Measurements from ENCODE around the gene TRIM9. TPM values are rescaled to one million over a fixed set of nuclear protein-coding genes. Genes with fewer than 3 reads are reported as not detected.
"Not testable (repeated sequence)": the region's sequence is repeated elsewhere in the genome, so short reads cannot be mapped to it uniquely, and the experiment has no call there.

TRIM9 gene
- total RNA-seq, 1 donor from 2014 or later: 1.7 TPM

DNA sequence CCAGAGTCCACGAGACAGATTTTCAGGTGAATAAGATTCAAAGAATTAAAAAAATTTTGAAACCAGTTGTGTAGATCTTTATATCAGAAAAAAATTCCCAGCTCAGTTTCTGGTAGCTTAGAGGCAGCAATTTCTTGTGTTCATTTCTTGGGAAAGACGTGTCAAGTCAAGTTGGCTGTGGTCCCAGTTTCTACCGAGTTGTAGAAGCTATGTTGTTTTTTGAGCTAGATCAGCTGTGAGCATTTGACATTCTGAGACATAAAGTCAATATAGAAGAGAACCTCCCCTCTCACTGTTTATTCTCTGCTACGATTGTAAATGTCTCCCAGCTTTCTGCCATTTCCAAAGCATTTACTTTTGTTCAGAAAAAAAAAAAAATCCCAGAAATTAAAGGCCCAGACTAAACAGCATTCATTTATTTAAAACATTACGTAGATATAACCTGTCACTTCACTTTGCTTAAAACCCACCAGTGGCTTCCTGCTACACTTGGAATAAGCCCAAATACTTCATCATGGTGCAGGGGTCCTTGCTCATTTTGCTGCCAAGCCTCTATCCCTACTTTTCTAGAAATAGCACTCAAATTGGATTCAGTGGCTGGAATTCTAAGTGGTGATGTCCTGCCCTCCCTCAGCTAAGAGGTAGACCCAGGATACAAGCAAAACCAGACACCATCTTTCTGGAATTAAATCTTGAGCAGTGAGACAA is 130.1 kb downstream of the TRIM9 start:
- Mint-ChIP-seq H3K9me3 (ENCODE audit: low read depth) (no peaks in the 10 kb centered on the region), H3K4me1 (ENCODE audit: low read depth) (peaks cover 4% of the 10 kb centered on the region), H3K36me3 (ENCODE audit: insufficient read depth) (no peaks in the 10 kb centered on the region), H3K4me3 (ENCODE audit: low read depth) (no peak overlapping the region), H3K27me3 (peaks cover 3% of the 10 kb centered on the region), H3K27ac (no peak overlapping the region)
- DNase-seq (ENCODE audit: low spot score, unreplicated experiment): no peak
- no peak for TF ChIP-seq CTCF (IDR thresholded peaks at IDR 0.05; ENCODE audit: unreplicated experiment)

GRCh38 chr14:50963919-50964318 is 131.0 kb downstream of the TRIM9 start:
- no peak for DNase-seq (ENCODE audit: low spot score, unreplicated experiment)
- Mint-ChIP-seq H3K27me3 (peaks cover 2% of the 10 kb centered on the region), H3K36me3 (ENCODE audit: insufficient read depth) (no peaks in the 10 kb centered on the region), H3K27ac (no peak overlapping the region), H3K4me3 (ENCODE audit: low read depth) (no peak overlapping the region), H3K9me3 (ENCODE audit: low read depth) (no peaks in the 10 kb centered on the region), H3K4me1 (ENCODE audit: low read depth) (peaks cover 4% of the 10 kb centered on the region)
- TF ChIP-seq CTCF (IDR thresholded peaks at IDR 0.05; ENCODE audit: unreplicated experiment): no peak

DNA sequence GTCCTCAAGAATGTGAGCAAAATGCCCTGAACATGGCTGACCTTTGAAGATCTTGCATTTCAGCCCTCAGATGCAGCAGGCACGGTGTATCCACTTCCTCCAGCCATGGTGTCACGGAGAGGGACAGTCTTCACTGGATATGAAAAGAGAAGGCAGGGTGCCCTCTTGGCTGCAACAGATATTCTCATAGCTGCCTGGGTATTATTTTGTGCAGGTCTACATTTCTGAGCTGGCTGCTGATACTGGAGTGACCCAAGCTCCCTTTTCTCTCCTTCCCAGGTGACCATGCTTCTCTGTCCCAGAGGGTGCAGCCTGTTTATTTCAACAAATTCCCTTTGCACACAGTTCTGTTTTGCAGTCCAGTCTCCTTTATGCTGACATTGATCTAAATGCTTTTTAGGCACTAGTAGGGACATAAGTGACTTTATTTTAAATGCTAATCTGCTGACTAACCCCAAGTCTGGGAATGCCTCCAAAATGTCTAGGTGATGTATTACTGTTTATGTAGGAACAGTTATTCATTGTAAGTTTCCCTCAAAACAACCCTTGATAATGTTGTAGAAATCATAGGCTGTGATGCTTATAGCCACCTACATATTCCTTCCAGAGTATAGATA is 133.2 kb downstream of the TRIM9 start:
- Mint-ChIP-seq H3K36me3 (ENCODE audit: insufficient read depth) (no peaks in the 10 kb centered on the region), H3K4me1 (ENCODE audit: low read depth) (peaks cover 4% of the 10 kb centered on the region), H3K27me3 (peaks cover 2% of the 10 kb centered on the region), H3K9me3 (ENCODE audit: low read depth) (no peaks in the 10 kb centered on the region), H3K4me3 (ENCODE audit: low read depth) (no peak overlapping the region), H3K27ac (no peak overlapping the region)
- DNase-seq (ENCODE audit: low spot score, unreplicated experiment): no peak
- TF ChIP-seq CTCF (IDR thresholded peaks at IDR 0.05; ENCODE audit: unreplicated experiment): no peak

DNA sequence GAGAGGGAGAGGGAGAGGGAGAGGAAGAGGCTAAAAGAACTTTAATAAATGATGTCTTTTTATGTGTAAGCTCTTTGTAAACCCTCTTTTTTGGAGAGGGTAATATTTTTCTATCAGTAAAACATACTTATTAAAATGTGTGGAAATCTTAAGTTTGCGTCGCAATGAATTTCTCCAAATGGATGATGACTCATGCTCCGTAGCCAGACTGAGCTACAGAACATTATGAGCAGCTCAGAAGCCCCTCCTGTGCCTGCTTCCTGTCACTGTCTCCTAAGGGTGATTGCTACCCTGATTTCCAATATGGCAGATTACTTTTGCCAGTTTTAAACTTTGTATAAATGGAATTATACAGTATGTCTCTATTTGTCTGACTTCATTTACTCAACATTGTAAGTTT is 137.6 kb downstream of the TRIM9 start:
- no peak for TF ChIP-seq CTCF (IDR thresholded peaks at IDR 0.05; ENCODE audit: unreplicated experiment)
- Mint-ChIP-seq H3K9me3 (ENCODE audit: low read depth) (no peaks in the 10 kb centered on the region), H3K4me1 (ENCODE audit: low read depth) (no peaks in the 10 kb centered on the region), H3K4me3 (ENCODE audit: low read depth) (no peak overlapping the region), H3K27ac (no peak overlapping the region), H3K36me3 (ENCODE audit: insufficient read depth) (no peaks in the 10 kb centered on the region), H3K27me3 (peaks cover 6% of the 10 kb centered on the region)
- DNase-seq (ENCODE audit: low spot score, unreplicated experiment): no peak

- H3K27me3 Mint-ChIP-seq; H3K36me3 Mint-ChIP-seq (ENCODE audit: insufficient read depth); H3K27ac Mint-ChIP-seq; DNase-seq (ENCODE audit: low spot score, unreplicated experiment); H3K9me3 Mint-ChIP-seq (ENCODE audit: low read depth); H3K4me3 Mint-ChIP-seq (ENCODE audit: low read depth); H3K4me1 Mint-ChIP-seq (ENCODE audit: low read depth): not testable (repeated sequence)
Measured at GRCh38 chr14:50956421-50956820, 138.5 kb downstream of the TRIM9 start.

Measured in progenitor cell of endocrine pancreas (in vitro differentiated cells).